ENCODE results near the gene PARD3B.

- TF ChIP-seq POLR2A (IDR thresholded peaks at IDR 0.05) = no peak
- no peak for TF ChIP-seq CTCF (IDR thresholded peaks at IDR 0.05)
- TF ChIP-seq POLR2AphosphoS5 (IDR thresholded peaks at IDR 0.05) = no peak
- no peak for TF ChIP-seq EP300 (IDR thresholded peaks at IDR 0.05; ENCODE audit: low read depth)
These were observed 402.9 kb downstream of the PARD3B start for GRCh38 chr2:204948024-204948763.

Measured in transverse colon (tissue), 4 donors.